ENCODE measurements around the gene TTBK2.
"Not testable (repeated sequence)": the region's sequence is repeated elsewhere in the genome, so short reads cannot be mapped to it uniquely, and the experiment has no call there.

The TTBK2 gene

GRCh38 chr15:42764154-42764731, 156.3 kb downstream of the TTBK2 start:
- DNase-seq (ENCODE audit: low read depth in 3 of 3, low spot score in 1 of 3), result not testable (repeated sequence)

- DNase-seq (ENCODE audit: low read depth in 3 of 3, low spot score in 1 of 3), result not testable (repeated sequence)
Observed at GRCh38 chr15:42761813-42762212, 158.8 kb downstream of the TTBK2 start.

GRCh38 chr15:42760759-42761158, 159.8 kb downstream of the TTBK2 start:
- no peak for DNase-seq (ENCODE audit: low read depth in 3 of 3, low spot score in 1 of 3)

GRCh38 chr15:42759093-42759492, 161.5 kb downstream of the TTBK2 start:
- no peak for DNase-seq (ENCODE audit: low read depth in 3 of 3, low spot score in 1 of 3)

GRCh38 chr15:42750306-42750705, 170.3 kb downstream of the TTBK2 start:
- no peak for DNase-seq (ENCODE audit: low read depth in 3 of 3, low spot score in 1 of 3)

- no peak for DNase-seq (ENCODE audit: low read depth in 3 of 3, low spot score in 1 of 3)
Observed at GRCh38 chr15:42749266-42749665, 171.3 kb downstream of the TTBK2 start.

GRCh38 chr15:42744195-42744594, 176.4 kb downstream of the TTBK2 start:
- no peak for DNase-seq (ENCODE audit: low read depth in 3 of 3, low spot score in 1 of 3)

GRCh38 chr15:42742149-42742548, 178.4 kb downstream of the TTBK2 start:
- DNase-seq (ENCODE audit: low read depth in 3 of 3, low spot score in 1 of 3), result no peak

GRCh38 chr15:42741710-42742109, 178.9 kb downstream of the TTBK2 start:
- no peak for DNase-seq (ENCODE audit: low read depth in 3 of 3, low spot score in 1 of 3)

GRCh38 chr15:42737529-42738328, 182.8 kb downstream of the TTBK2 start:
- DNase-seq (ENCODE audit: low read depth in 3 of 3, low spot score in 1 of 3), result no peak

- peak; percentile 80 to 95 (median 89) for DNase-seq (ENCODE audit: low read depth in 3 of 3, low spot score in 1 of 3)
Observed at GRCh38 chr15:42736793-42737528, 183.6 kb downstream of the TTBK2 start, which contains the start of gene CDAN1. CDAN1 (minus strand) TSS chr15:42737128; CDS start chr15:42737102, 26 bp downstream.

GRCh38 chr15:42736178-42736792, 184.3 kb downstream of the TTBK2 start:
- no peak for DNase-seq (ENCODE audit: low read depth in 3 of 3, low spot score in 1 of 3)

GRCh38 chr15:42735382-42736165, 185.0 kb downstream of the TTBK2 start:
- no peak for DNase-seq (ENCODE audit: low read depth in 3 of 3, low spot score in 1 of 3)

GRCh38 chr15:42734076-42734672, 186.4 kb downstream of the TTBK2 start:
- no peak for DNase-seq (ENCODE audit: low read depth in 3 of 3, low spot score in 1 of 3)

- DNase-seq (ENCODE audit: low read depth in 3 of 3, low spot score in 1 of 3), result no peak
Observed at GRCh38 chr15:42733027-42733426, 187.6 kb downstream of the TTBK2 start.

GRCh38 chr15:42732095-42732827, 188.3 kb downstream of the TTBK2 start:
- DNase-seq (ENCODE audit: low read depth in 3 of 3, low spot score in 1 of 3), result no peak

GRCh38 chr15:42731461-42731860, 189.1 kb downstream of the TTBK2 start:
- DNase-seq (ENCODE audit: low read depth in 3 of 3, low spot score in 1 of 3), result no peak

GRCh38 chr15:42730536-42730935, 190.0 kb downstream of the TTBK2 start:
- DNase-seq (ENCODE audit: low read depth in 3 of 3, low spot score in 1 of 3), result no peak

GRCh38 chr15:42730135-42730534, 190.4 kb downstream of the TTBK2 start:
- no peak for DNase-seq (ENCODE audit: low read depth in 3 of 3, low spot score in 1 of 3)

GRCh38 chr15:42729409-42729808, 191.2 kb downstream of the TTBK2 start:
- no peak for DNase-seq (ENCODE audit: low read depth in 3 of 3, low spot score in 1 of 3)

Data from stimulated activated CD4-positive, alpha-beta T cell treated with anti-CD3 and anti-CD28 coated beads, TNF-alpha, amount 100 ng/mL, for 1 hour (primary cell).